Keratinocyte (primary cell): ENCODE measurements around the gene TLR1. TPM values are rescaled to one million over a fixed set of nuclear protein-coding genes. Genes with fewer than 3 reads are reported as not detected.

Experiments
- DNase-seq: peaks from one replicate; pipeline ENCODE4 v3.0.0-alpha.2; 2011; ENCODE audit warnings: low read depth, missing footprints, low spot score
- FAIRE-seq: peaks from 2 replicates; lab custom pipeline; 2011; peaks lifted over from hg19 to GRCh38; lab: Jason Lieb, UNC
- H2AFZ ChIP-seq: 2 replicates; pipeline ENCODE4 v1.6.0; 2012; ENCODE audit warnings: low read length, control low read depth, inconsistent platforms; ENCODE audit not compliant: control insufficient read depth
- H3K27ac ChIP-seq: 2 replicates; pipeline ENCODE4 v1.5.1; 2011; ENCODE audit warnings: low read length; ENCODE audit not compliant: control insufficient read depth, insufficient read depth
- H3K27me3 ChIP-seq: 3 replicates; pipeline ENCODE4 v1.6.0; 2011; ENCODE audit warnings: low read length; ENCODE audit not compliant: control insufficient read depth, insufficient read depth; ENCODE audit errors: extremely low read depth
- H3K36me3 ChIP-seq, 2 experiments: 2 replicates in 1 of 2; 3 replicates in 1 of 2; pipeline ENCODE4 v1.5.1; 2011; ENCODE audit warnings: low read length in 2 of 2, mild to moderate bottlenecking in 1 of 2; ENCODE audit not compliant: control insufficient read depth in 2 of 2, insufficient read depth in 2 of 2; ENCODE audit errors: extremely low read depth in 1 of 2
- H3K4me1 ChIP-seq: 3 replicates; pipeline ENCODE4 v1.5.1; 2011; ENCODE audit warnings: low read length; ENCODE audit not compliant: control insufficient read depth, insufficient read depth; ENCODE audit errors: extremely low read depth
- H3K4me2 ChIP-seq: 3 replicates; pipeline ENCODE4 v1.6.0; 2011; ENCODE audit warnings: low read depth, low read length; ENCODE audit not compliant: control insufficient read depth, insufficient read depth; ENCODE audit errors: extremely low read depth
- H3K4me3 ChIP-seq, 3 experiments: fragments of 200-600 bp in 1 of 3; sonication (generic) in 1 of 3; 2 replicates in 2 of 3; 3 replicates in 1 of 3; pipeline ENCODE4 v1.5.1; 2011 to 2016; ENCODE audit warnings: low read length in 3 of 3, mild to moderate bottlenecking in 3 of 3, control low read depth in 2 of 3, inconsistent platforms in 1 of 3, low read depth in 1 of 3, mixed read lengths in 1 of 3, mixed run types in 1 of 3, moderate library complexity in 1 of 3; ENCODE audit not compliant: control insufficient read depth in 2 of 3, insufficient read depth in 2 of 3; ENCODE audit errors: extremely low read depth in 1 of 3
- H3K79me2 ChIP-seq: 2 replicates; pipeline ENCODE4 v1.6.0; 2012; ENCODE audit warnings: low read length; ENCODE audit not compliant: control insufficient read depth, insufficient read depth
- H3K9ac ChIP-seq: 3 replicates; pipeline ENCODE4 v1.6.0; 2011; ENCODE audit warnings: low read length; ENCODE audit not compliant: control insufficient read depth, insufficient read depth; ENCODE audit errors: extremely low read depth
- H3K9me1 ChIP-seq: 3 replicates; pipeline ENCODE4 v1.6.0; 2011; ENCODE audit warnings: low read length; ENCODE audit not compliant: control insufficient read depth, insufficient read depth; ENCODE audit errors: extremely low read depth
- H3K9me3 ChIP-seq: 2 replicates; pipeline ENCODE4 v1.5.1; 2012; ENCODE audit warnings: low read depth, low read length; ENCODE audit not compliant: control insufficient read depth
- H4K20me1 ChIP-seq: 3 replicates; pipeline ENCODE4 v1.6.0; 2011; ENCODE audit warnings: low read length; ENCODE audit not compliant: control insufficient read depth, insufficient read depth; ENCODE audit errors: extremely low read depth
- EZH2 ChIP-seq: IDR thresholded peaks from one replicate; pipeline ENCODE4 v1.6.1; 2012; ENCODE audit warnings: inconsistent platforms, mild to moderate bottlenecking, low read length, moderate library complexity
- dilution Hi-C: fragments of 300-500 bp; cut with MboI; formaldehyde crosslinking; loops from one replicate; pipeline ENCODE4 v1.7.0; 2020; ENCODE audit warnings: low sequenced_read_pairs; ENCODE audit not compliant: extremely low pct_ligation_motif_present
- polyA plus RNA-seq, 5 experiments: library from polyadenylated mRNA; depleted of rRNA in 3 of 5; stranded (reverse) in 3 of 5; stranded (forward) in 1 of 5; unstranded in 1 of 5; fragments of >200 nt; gene quantifications; 1 replicate in 1 of 5; 2 replicates in 3 of 5; 3 replicates in 1 of 5; pipeline versions ENCODE4 v1.2.1 to v1.2.3, GENCODE V29; 2011 to 2012; ENCODE audit warnings: missing spikeins in 2 of 5, low read depth in 1 of 5, low replicate concordance in 1 of 5
- TF ChIP-seq, protein P1 (sequence below), 3 experiments: IDR thresholded peaks in 1 of 3; conservative IDR thresholded peaks in 1 of 3; optimal IDR thresholded peaks in 1 of 3; 2 replicates in 2 of 3; 3 replicates in 1 of 3; pipeline versions ENCODE3 to v1.5.1; 2011; ENCODE audit warnings: low read length in 3 of 3, mild to moderate bottlenecking in 3 of 3, moderate library complexity in 2 of 3, control low read depth in 1 of 3, inconsistent platforms in 1 of 3; ENCODE audit not compliant: insufficient read depth in 2 of 3; ENCODE audit errors: extremely low read depth in 1 of 3

Gene TLR1
- polyA plus RNA-seq, 1 donor (not counting 4 experiments of a cell fraction or from before 2014, with no cell fraction given), result 0.73 TPM

DNA sequence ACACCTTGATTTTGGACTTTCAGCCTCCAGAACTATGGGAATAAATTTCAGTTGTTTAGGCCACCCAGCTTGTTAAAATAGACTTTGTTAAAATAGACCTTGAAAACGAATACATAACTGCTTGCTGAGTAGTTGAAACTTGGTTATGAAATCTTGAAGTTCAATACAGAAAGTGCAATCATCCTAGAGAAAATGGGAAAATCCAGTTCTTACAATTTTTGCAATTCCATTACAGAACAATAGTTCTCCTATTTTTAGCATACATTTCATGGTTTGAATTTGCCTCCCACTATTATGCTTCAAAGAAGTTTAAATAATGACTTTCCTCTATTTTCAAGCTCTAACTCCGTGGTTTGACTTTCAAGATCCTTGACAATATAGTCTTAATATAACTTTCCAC lies 10.5 kb downstream of the TLR1 start:
- Histone ChIP-seq H3K27me3 (no peaks in the 10 kb centered on the region), H3K9me3 (no peaks in the 10 kb centered on the region), H3K9me1 (no peaks in the 10 kb centered on the region), H3K4me1 (peaks cover 9% of the 10 kb centered on the region), H3K27ac (no peak overlapping the region), H3K79me2 (no peaks in the 10 kb centered on the region), H2AFZ (no peak overlapping the region), H3K4me3 (no peak overlapping the region), H4K20me1 (no peaks in the 10 kb centered on the region), H3K9ac (no peak overlapping the region), H3K4me2 (no peak overlapping the region), H3K36me3 (no peaks in the 10 kb centered on the region)
- TF ChIP-seq, protein P1, sequence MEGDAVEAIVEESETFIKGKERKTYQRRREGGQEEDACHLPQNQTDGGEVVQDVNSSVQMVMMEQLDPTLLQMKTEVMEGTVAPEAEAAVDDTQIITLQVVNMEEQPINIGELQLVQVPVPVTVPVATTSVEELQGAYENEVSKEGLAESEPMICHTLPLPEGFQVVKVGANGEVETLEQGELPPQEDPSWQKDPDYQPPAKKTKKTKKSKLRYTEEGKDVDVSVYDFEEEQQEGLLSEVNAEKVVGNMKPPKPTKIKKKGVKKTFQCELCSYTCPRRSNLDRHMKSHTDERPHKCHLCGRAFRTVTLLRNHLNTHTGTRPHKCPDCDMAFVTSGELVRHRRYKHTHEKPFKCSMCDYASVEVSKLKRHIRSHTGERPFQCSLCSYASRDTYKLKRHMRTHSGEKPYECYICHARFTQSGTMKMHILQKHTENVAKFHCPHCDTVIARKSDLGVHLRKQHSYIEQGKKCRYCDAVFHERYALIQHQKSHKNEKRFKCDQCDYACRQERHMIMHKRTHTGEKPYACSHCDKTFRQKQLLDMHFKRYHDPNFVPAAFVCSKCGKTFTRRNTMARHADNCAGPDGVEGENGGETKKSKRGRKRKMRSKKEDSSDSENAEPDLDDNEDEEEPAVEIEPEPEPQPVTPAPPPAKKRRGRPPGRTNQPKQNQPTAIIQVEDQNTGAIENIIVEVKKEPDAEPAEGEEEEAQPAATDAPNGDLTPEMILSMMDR (optimal IDR thresholded peaks at IDR 0.05 in 1 of 3, IDR thresholded peaks at IDR 0.05 in 1 of 3, conservative IDR thresholded peaks at IDR 0.05 in 1 of 3; ENCODE audit: extremely low read depth in 1 of 3, insufficient read depth in 2 of 3, low read length in 3 of 3), result no peak
- TF ChIP-seq EZH2, result no peak
- DNase-seq, result no peak
- dilution Hi-C loops, result no loop called here
- no peak for FAIRE-seq

DNA sequence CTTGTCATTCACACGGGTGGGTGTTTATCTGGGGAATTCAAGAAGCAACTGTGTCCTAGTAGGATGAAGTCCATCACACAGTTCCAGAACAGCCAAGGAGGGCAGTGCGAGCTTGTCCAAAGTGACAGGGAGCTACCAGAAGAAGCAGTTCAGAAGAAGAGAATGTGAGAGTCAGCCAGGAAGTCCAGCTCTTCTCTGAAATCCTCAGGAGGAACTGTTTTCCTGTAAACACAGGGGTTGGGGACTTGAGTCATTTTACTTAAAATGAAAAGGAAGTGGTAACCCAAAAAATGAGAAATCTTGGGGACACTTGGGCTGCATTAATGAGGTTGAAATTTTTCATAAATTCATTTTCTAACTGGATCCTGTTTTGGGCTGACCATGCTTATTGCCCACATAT lies 13.6 kb downstream of the TLR1 start:
- H3K36me3 ChIP-seq, result no peaks in the 10 kb centered on the region
- H3K9me3 ChIP-seq, result no peaks in the 10 kb centered on the region
- dilution Hi-C loops, result no loop called here
- H3K9me1 ChIP-seq, result no peaks in the 10 kb centered on the region
- H4K20me1 ChIP-seq, result no peaks in the 10 kb centered on the region
- no peak overlapping the region for H3K4me2 ChIP-seq
- H3K27ac ChIP-seq, result no peak overlapping the region
- no peak overlapping the region for H2AFZ ChIP-seq
- H3K9ac ChIP-seq, result no peak overlapping the region
- no peak for FAIRE-seq
- no peaks in the 10 kb centered on the region for H3K27me3 ChIP-seq
- no peak overlapping the region for H3K4me3 ChIP-seq
- H3K79me2 ChIP-seq, result no peaks in the 10 kb centered on the region
- TF ChIP-seq, protein P1 (optimal IDR thresholded peaks at IDR 0.05 in 1 of 3, IDR thresholded peaks at IDR 0.05 in 1 of 3, conservative IDR thresholded peaks at IDR 0.05 in 1 of 3; ENCODE audit: extremely low read depth in 1 of 3, insufficient read depth in 2 of 3, low read length in 3 of 3), result no peak
- no peak for TF ChIP-seq EZH2
- no peak for DNase-seq
- H3K4me1 ChIP-seq, result peaks cover 15% of the 10 kb centered on the region
